ENCODE data around the gene SNAPC2. TPM values are rescaled to one million over a fixed set of nuclear protein-coding genes. Genes with fewer than 3 reads are reported as not detected.

Gene SNAPC2
- total and polyA plus RNA-seq, 2 of the 13 experiments (the other 11 are each of a cell fraction or from before 2014, with no cell fraction given): 10.2 to 12.7 TPM

GRCh38 chr19:7923295-7924191 lies 3.4 kb downstream of the SNAPC2 start (continued):
- TF ChIP-seq SKIL (CRISPR knock-in tag; IDR thresholded peaks at IDR 0.05; ENCODE audit: borderline replicate concordance) (no peak), MBNL3 (CRISPR knock-in tag; conservative IDR thresholded peaks at IDR 0.05) (no peak), MXD3 (CRISPR knock-in tag; IDR thresholded peaks at IDR 0.05) (no peak)

GRCh38 chr19:7924241-7924640 lies 4.1 kb downstream of the SNAPC2 start:
- FAIRE-seq (no peak), DNase-seq (ENCODE audit: low spot score) (no peak), ATAC-seq (no peak)
- intact Hi-C loops (cut with micrococcal nuclease; ENCODE audit: unreplicated experiment) (loop anchor here (2.0 kb wide), 1 partner anchor 71 kb away; no protein-coding TSS in a partner anchor), in situ Hi-C loops (cut with HindIII; ENCODE audit: extremely low pct_ligation_motif_present, low pct_unique_long_range_greater_than_20kb) (loop anchor here (5.0 kb wide), 1 partner anchor 72 kb away; no protein-coding TSS in a partner anchor)
- Histone ChIP-seq H3K36me3 (replicated peaks in 1 of 2; ENCODE audit: control insufficient read depth in 1 of 2, insufficient read depth in 2 of 2, low read length in 2 of 2) (peaks cover 6 to 10% of the 10 kb centered on the region in 2 experiments; a peak in 2 of 5 replicates), H3K27me3 (ENCODE audit: control insufficient read depth in 1 of 2, insufficient read depth in 2 of 2, low read length in 2 of 2) (no peaks in the 10 kb centered on the region; a peak in 1 of 5 replicates), H2AFZ (ENCODE audit: low read length) (no peak overlapping the region), H4K20me1 (ENCODE audit: insufficient read depth, low read length) (peaks cover 5% of the 10 kb centered on the region; the same call in 1 of the 2 replicates), H3K79me2 (ENCODE audit: insufficient read depth, low read length) (no peaks in the 10 kb centered on the region), H3K9ac (ENCODE audit: insufficient read depth, low read depth, low read length) (no peak overlapping the region), H3K4me1 (ENCODE audit: insufficient read depth, low read length) (peaks cover 8% of the 10 kb centered on the region), H3K4me2 (ENCODE audit: low read depth, low read length) (no peak overlapping the region), H3K27ac (ENCODE audit: extremely low read length, insufficient read depth, low read length) (no peak overlapping the region), H3K4me3 (replicated peaks in 1 of 3; ENCODE audit: insufficient read depth in 1 of 3, low read depth in 2 of 3, low read length in 3 of 3) (no peak overlapping the region), H3K9me3 (ENCODE audit: low read length) (no peaks in the 10 kb centered on the region)
- ChIA-PET CTCF (ENCODE audit: low intra/inter-chr PET ratio, low total read pairs) (interaction anchor here (1.2 to 2.7 kb wide), 2 partner anchors 56 to 71 kb away, joined by 4 to 28 read pairs; no protein-coding TSS in a partner anchor), POLR2A (interaction anchor here (0.5 kb wide), 1 partner anchor 27 kb away, joined by 3 read pairs; no protein-coding TSS in a partner anchor)
- BruUV-seq (replicated peaks): no TSS peak
- WGBS (ENCODE audit: low lambda C conversion rate): 83% methylated on average over 8 of the region's 12 CpGs
- no peak for TF ChIP-seq MIER2 (CRISPR knock-in tag; IDR thresholded peaks at IDR 0.05)
- no peak for TF ChIP-seq GLMP (CRISPR knock-in tag; IDR thresholded peaks at IDR 0.05; ENCODE audit: borderline replicate concordance)
- TF ChIP-seq ZNF574 (CRISPR knock-in tag; IDR thresholded peaks at IDR 0.05): no peak
- no peak for TF ChIP-seq ARID4A (CRISPR knock-in tag; IDR thresholded peaks at IDR 0.05; ENCODE audit: borderline replicate concordance)
- no peak for TF ChIP-seq MXD1 (CRISPR knock-in tag; IDR thresholded peaks at IDR 0.05)
